GM12875 (cell line): ENCODE data around the gene HLCS.

Experiments
- H3K4me3 ChIP-seq: one replicate; pipeline ENCODE4 v1.5.1; 2011; ENCODE audit warnings: low read depth, low read length, control low read depth
- TF ChIP-seq, protein P1 (sequence below): IDR thresholded peaks from 2 replicates; pipeline ENCODE4 v1.5.1; 2011; ENCODE audit warnings: low read depth, mild to moderate bottlenecking, control low read depth, inconsistent platforms, low read length, moderate library complexity, borderline replicate concordance; ENCODE audit not compliant: insufficient read depth

The HLCS gene

DNA sequence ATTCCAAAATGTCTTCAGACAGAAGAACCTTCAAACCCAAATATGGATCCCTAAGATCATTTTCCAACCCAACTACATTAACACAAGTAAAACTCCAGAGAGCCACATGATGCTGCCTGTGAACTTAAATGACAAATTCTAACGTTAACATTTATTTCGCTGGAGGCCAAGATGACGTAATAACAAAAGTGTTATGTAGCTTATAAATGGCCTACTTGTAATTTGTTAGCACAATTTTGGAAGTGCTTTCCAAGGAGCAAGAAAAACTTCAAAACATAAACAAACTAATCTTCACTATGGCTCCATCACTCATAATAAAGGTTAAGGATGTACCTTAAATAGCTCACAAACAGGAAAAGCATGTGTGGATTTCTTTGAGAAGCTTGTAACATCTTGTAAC, 126.7 kb downstream of the HLCS start:
- no peak overlapping the region for H3K4me3 ChIP-seq
- TF ChIP-seq, protein P1, sequence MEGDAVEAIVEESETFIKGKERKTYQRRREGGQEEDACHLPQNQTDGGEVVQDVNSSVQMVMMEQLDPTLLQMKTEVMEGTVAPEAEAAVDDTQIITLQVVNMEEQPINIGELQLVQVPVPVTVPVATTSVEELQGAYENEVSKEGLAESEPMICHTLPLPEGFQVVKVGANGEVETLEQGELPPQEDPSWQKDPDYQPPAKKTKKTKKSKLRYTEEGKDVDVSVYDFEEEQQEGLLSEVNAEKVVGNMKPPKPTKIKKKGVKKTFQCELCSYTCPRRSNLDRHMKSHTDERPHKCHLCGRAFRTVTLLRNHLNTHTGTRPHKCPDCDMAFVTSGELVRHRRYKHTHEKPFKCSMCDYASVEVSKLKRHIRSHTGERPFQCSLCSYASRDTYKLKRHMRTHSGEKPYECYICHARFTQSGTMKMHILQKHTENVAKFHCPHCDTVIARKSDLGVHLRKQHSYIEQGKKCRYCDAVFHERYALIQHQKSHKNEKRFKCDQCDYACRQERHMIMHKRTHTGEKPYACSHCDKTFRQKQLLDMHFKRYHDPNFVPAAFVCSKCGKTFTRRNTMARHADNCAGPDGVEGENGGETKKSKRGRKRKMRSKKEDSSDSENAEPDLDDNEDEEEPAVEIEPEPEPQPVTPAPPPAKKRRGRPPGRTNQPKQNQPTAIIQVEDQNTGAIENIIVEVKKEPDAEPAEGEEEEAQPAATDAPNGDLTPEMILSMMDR = no peak

DNA sequence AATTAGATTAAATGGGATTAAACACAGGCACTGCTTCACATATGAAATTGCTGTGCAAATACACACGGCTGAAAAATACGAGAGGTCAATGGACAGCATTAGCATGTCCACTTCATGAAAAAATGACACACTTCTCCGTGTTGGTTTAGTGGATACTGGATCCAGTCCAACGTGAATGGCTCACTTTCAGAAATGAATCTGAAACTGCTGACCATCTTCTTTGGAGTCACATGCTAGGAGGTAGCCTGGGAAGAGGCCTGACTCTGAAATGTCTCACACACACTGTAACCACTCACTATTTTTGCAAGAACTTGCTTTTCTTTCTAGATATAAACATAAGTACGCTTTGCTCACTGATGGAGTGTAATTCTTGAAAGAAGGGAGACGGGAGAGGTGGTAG, 127.3 kb downstream of the HLCS start:
- H3K4me3 ChIP-seq = no peak overlapping the region
- TF ChIP-seq, protein P1 = no peak

DNA sequence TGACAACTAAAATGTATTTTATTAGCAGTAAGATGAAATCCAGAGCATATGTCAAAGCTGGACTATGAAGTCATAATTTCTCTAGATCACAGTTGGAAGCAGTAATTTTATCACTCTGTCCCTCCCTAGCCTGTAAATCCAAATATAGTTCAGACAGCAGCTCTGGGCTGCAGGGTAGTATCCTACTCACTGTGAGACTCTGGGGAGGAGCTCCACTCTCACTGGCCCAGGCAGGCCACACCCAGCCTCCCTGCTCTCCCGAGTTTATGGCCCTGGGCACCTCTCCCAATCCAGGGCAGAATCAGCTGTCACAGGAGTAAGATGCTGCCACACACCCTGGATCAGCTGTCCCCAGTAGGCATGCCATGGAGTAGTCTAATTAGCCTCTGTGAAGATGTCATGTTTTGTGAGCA, 131.1 kb downstream of the HLCS start:
- H3K4me3 ChIP-seq = no peak overlapping the region
- TF ChIP-seq, protein P1 = no peak

DNA sequence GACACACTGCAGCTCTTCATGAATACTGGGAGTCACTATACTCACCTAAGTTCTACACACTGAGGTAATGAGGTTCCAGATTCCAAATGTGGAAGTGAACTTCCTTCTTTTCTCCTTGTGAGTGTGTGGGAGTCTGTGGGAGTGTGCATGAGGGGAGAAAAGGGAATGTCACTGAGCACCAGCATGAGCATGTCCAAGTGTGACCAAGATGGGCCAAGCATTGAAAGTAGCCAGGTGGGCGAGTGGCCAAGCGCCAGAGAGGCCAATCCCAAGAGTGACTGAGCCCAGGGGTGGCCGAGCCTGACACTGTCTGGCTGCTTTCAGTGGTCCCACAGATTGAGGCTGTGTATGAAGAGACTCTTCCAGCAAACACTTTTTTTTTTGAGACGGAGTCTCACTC, 132.3 kb downstream of the HLCS start:
- TF ChIP-seq, protein P1 = no peak
- H3K4me3 ChIP-seq = no peak overlapping the region

DNA sequence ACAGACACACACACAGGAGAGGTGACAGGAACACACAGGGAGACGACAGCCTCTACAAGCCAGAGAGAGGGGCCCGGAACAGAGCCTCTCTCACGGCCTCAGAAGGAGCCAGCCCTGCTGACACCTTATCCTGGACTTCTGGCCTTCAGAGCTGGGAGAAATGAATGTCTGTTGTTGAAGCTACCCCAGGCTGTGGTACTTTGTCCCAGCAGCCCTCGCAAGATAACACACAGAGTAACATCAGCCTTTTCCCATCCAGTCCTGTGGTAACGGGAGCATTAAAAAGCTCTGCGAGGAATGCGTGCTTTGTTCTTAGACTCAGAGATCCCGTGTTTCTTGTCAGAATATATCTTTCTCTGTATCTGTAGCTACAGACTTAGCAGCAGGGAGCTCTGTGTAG, 136.4 kb downstream of the HLCS start:
- TF ChIP-seq, protein P1 = no peak
- no peak overlapping the region for H3K4me3 ChIP-seq

DNA sequence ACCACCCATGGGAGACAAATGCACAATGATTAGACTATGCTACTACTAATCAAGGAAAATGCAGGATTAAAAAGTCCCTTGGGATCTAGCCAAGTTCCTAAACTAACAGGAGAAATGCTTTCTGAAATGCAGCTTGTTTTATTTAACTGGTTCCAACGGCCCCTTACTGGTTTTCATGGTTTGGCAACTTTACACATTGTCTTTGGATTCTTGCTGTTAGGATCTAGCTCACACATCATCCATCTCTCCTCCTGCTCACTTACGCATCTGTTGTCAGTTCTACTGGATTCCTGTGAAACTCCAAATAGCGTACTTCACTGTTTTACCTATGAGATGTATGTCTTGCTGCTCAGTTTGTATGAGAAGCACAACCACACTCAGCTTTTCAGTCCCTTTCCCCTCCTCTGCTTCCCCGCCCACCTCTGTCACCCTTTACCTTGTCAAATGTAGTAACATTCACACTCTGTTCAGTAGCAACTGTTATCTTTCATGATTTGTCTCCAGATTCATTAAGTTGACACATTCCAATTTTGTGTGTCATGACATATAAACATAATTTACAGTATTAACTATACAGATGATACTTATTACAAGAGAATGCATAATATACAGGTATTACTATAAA, 137.5 kb downstream of the HLCS start:
- TF ChIP-seq, protein P1 = no peak
- H3K4me3 ChIP-seq = no peak overlapping the region

DNA sequence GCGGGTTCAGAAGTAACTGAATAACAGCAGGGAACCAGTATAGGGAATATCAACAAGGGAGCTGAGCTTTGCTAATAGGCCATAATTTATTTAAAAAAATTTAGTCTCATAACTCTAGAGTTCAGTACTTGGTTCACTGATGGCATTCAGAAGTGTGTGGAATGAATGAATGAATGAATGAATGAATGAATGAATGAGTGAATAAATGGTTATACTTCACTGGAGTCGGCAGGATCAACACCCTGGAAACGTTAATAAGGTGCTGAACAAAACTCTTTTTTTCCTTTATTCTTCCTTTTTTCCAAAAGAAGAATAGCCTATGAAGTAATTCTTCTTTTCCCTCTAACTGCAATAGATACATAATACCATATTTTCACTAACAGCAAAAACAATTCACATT, 138.3 kb downstream of the HLCS start:
- TF ChIP-seq, protein P1 = no peak
- no peak overlapping the region for H3K4me3 ChIP-seq
